ENCODE measurements around the gene NLRX1. TPM values are rescaled to one million over a fixed set of nuclear protein-coding genes. Genes with fewer than 3 reads are reported as not detected.
"Not testable (repeated sequence)": the region's sequence is repeated elsewhere in the genome, so short reads cannot be mapped to it uniquely, and the experiment has no call there.

The NLRX1 gene
- 13.3 TPM for polyA plus RNA-seq (2012; ENCODE audit: insufficient read depth, insufficient read length)

DNA sequence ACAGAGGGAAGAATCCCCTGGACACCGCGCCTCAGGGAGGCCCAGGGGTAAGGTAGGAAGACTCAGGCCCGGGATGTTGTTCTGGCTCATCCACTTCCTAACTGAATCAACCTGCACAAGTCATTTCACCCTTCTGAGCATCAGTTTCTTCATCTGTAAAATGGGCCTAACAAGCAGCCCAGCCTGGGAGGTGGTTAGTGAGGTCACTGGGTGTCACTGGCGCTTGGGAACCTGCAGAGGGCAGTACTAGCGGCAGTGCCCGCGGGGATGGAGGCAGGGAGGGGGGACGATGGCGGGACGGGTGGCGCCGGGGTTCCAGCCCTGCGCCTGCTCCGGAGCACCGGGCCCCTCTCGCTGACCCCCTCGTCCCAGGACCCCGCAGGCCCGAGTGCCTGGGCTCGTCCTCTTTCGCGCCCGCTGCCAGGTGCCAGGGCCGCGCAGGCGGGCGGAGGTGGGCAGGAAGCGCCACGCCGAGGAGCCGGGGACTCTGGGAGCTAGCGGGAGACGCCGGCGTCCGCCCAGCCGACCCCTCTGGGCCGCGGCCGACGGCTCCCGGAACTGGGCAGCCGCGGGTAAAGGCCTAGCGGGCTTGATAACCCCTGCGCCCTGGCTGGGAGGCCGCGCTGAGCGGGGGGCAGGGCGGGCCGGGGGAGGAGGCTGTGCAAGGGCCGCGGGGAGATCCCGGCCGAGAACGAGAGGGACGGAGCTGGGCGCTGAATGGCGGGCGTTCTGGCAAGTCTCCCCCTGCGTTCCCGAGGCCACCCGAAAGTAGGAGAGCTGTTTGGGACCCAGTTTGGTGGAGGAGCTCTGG, at the start of gene NLRX1:
Gene NLRX1 (plus strand): TSS at position 255 of the 811 bp plus-strand sequence. CDS start 2,679 bp downstream, outside the sequence.
- peak within 1 kb of the TSS; percentile 78 for H3K4me3 ChIP-seq (ENCODE audit: low read length)
- DNase-seq (ENCODE audit: low read depth, low spot score) = peak; percentile 81

- DNase-seq (ENCODE audit: low read depth, low spot score) = no peak
- H3K4me3 ChIP-seq (ENCODE audit: low read length) = no peak overlapping the region
Observed at GRCh38 chr11:119118946-119119345, 49.6 kb upstream of the NLRX1 start.

- peak overlapping the region; percentile 62 for H3K4me3 ChIP-seq (ENCODE audit: low read length)
- DNase-seq (ENCODE audit: low read depth, low spot score) = no peak
Observed at GRCh38 chr11:119120639-119121007, 47.9 kb upstream of the NLRX1 start.

- H3K4me3 ChIP-seq (ENCODE audit: low read length) = peak within 1 kb of the TSS; percentile 98
- DNase-seq (ENCODE audit: low read depth, low spot score) = peak; percentile 99
Observed at GRCh38 chr11:119121008-119121810, 47.3 kb upstream of the NLRX1 start, which contains the start of gene HINFP. HINFP (plus strand) TSS chr11:119121580; CDS start chr11:119126945, 5,365 bp downstream.

GRCh38 chr11:119121811-119122124, 46.8 kb upstream of the NLRX1 start:
- DNase-seq (ENCODE audit: low read depth, low spot score) = no peak
- peak overlapping the region; percentile 98 for H3K4me3 ChIP-seq (ENCODE audit: low read length)

GRCh38 chr11:119125821-119126220, 42.7 kb upstream of the NLRX1 start:
- no peak for DNase-seq (ENCODE audit: low read depth, low spot score)
- no peak overlapping the region for H3K4me3 ChIP-seq (ENCODE audit: low read length)

GRCh38 chr11:119126675-119127268, 41.8 kb upstream of the NLRX1 start:
- no peak for DNase-seq (ENCODE audit: low read depth, low spot score)
- no peak overlapping the region for H3K4me3 ChIP-seq (ENCODE audit: low read length)

DNA sequence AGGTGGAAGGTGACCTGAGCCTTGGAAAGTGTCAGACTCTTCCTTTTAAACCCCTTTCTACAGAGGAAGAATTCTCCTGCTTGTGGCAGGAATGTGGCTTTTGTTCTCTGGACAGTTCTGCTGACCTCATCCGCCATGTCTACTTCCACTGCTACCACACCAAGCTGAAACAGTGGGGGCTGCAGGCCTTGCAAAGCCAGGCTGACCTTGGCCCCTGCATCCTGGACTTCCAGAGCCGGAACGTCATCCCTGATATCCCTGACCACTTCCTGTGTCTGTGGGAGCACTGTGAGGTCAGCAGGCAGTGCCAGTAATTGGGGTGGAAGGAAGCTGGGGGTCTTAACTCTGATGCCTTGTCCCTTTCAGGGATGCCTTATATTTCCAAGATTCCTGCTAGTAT, 37.9 kb upstream of the NLRX1 start:
- DNase-seq (ENCODE audit: low read depth, low spot score) = no peak
- no peak overlapping the region for H3K4me3 ChIP-seq (ENCODE audit: low read length)

- no peak overlapping the region for H3K4me3 ChIP-seq (ENCODE audit: low read length)
- no peak for DNase-seq (ENCODE audit: low read depth, low spot score)
Observed at GRCh38 chr11:119134389-119134978, 34.0 kb upstream of the NLRX1 start.

GRCh38 chr11:119139276-119139675, 29.2 kb upstream of the NLRX1 start:
- H3K4me3 ChIP-seq (ENCODE audit: low read length); DNase-seq (ENCODE audit: low read depth, low spot score): not testable (repeated sequence)

DNA sequence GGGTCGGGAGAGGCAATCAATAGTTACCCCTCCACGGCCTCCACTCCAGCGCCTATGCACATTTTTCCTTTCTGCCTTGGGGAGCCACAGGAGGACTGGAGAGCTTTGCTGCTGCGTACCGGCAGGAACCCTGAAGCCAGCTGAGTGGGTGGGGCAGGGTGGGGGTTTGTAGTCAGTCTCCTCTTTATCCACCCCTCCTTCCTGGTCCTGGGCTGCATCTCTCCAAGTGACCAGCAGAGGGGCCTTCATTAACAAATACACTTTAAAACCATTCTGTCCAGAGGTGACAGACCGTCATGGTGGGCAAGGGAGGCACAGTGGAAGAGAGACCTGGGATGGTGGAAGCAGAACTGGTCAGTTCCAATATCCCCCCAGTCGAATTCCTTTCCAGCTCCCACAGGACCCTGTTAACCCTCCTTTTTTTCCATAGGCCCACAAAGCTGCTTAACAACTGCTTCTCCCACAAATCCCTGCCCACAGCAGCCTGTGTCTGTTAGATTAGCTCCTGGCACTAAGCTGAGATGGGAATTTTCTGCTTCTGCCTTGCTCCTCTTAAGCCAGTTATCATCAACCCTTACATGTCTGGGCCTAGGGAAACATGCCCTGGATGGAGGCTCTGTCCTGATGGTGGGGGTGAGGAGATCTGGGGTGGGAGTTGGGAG, 23.6 kb upstream of the NLRX1 start:
- peak; percentile 41 for DNase-seq (ENCODE audit: low read depth, low spot score)
- no peak overlapping the region for H3K4me3 ChIP-seq (ENCODE audit: low read length)

DNA sequence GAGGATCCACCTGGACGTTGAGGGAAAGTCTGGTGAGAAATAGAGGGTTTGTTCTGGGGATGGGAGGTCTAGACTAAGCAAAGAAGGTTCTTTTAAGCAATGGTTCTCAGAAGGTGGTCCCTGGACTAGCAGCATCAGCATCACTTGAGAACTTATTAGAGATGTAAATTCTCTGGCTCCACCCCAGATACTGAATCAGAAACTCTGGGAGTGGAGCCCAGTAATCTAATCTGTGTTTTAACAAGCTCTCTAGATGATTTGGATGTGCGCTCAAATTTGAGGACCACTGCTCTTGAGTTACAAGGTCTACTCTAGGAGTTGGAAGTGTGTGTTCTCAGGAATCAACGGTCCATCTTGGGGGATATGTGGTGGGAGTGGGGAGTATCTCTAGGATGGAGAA, 23.0 kb upstream of the NLRX1 start:
- H3K4me3 ChIP-seq (ENCODE audit: low read length) = no peak overlapping the region
- DNase-seq (ENCODE audit: low read depth, low spot score) = no peak

GRCh38 chr11:119147604-119148333, 20.8 kb upstream of the NLRX1 start:
- peak; percentile 84 for DNase-seq (ENCODE audit: low read depth, low spot score)
- no peak overlapping the region for H3K4me3 ChIP-seq (ENCODE audit: low read length)

GRCh38 chr11:119148720-119149017, 19.9 kb upstream of the NLRX1 start:
- H3K4me3 ChIP-seq (ENCODE audit: low read length) = peak overlapping the region; percentile 37
- DNase-seq (ENCODE audit: low read depth, low spot score) = no peak

DNA sequence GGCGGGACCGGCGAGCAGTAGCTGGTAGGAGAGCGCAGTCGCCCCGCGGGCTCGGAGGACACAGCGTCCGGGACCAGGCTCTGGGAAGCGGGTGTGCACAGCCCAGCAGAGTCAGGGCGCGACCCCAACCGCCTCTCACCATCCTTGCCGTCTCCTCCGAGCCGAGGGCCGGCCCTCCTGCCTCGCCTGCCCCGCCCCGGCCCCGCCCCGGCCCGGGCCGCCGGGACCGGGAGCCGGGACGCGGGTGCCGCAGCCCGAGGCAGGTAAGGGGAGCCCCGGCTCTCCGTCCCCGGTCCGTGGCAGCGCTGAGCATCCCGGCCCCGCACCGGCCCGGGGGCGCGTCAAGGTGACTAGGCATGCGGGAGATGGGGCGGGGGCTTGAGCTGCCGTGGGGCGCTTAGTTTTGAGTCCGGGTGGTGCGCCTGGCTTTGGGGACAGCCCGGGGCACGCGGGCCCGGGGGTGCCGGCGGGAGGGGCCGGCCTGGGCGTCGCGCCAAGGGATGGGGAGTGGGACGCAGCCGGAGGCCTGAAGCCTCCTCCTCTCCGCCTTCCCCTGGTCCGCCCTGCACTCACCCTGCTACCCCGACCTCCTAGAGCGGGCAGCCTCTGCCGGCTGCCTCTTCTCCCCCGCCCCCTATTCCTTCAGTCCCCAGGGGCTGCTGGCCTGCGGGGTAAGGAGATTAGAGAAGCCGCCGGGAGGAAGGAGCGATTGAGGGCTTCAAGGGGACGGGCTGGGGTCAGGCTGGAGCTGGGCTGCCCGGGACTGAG, 19.3 kb upstream of the NLRX1 start, which contains the start of gene ABCG4:
Gene ABCG4 (plus strand): TSS at position 35 of the 768 bp plus-strand sequence. CDS start 914 bp downstream, outside the sequence.
- peak within 1 kb of the TSS; percentile 37 for H3K4me3 ChIP-seq (ENCODE audit: low read length)
- DNase-seq (ENCODE audit: low read depth, low spot score) = no peak

- DNase-seq (ENCODE audit: low read depth, low spot score) = no peak
- H3K4me3 ChIP-seq (ENCODE audit: low read length) = no peak overlapping the region
Observed at GRCh38 chr11:119149786-119150275, 18.7 kb upstream of the NLRX1 start.

- H3K4me3 ChIP-seq (ENCODE audit: low read length) = no peak overlapping the region
- peak; percentile 29 for DNase-seq (ENCODE audit: low read depth, low spot score)
Observed at GRCh38 chr11:119152043-119152442, 16.5 kb upstream of the NLRX1 start.

- H3K4me3 ChIP-seq (ENCODE audit: low read length) = no peak overlapping the region
- DNase-seq (ENCODE audit: low read depth, low spot score) = no peak
Observed at GRCh38 chr11:119152604-119153003, 15.9 kb upstream of the NLRX1 start.

Data from Jurkat, Clone E6-1 (cell line).